Common myeloid progenitor, CD34-positive (primary cell): ENCODE data around the gene SNX20. TPM values are rescaled to one million over a fixed set of nuclear protein-coding genes. Genes with fewer than 3 reads are reported as not detected.

Source experiments
- CTCF ChIA-PET: fragments of 350-600 bp; sonication (Branson Sonifier 250); formaldehyde crosslinking; loops from one replicate; lab custom pipeline; 2021; ENCODE audit warnings: antibody characterized with exemption; lab: Charles Lee
- POLR2A ChIA-PET: fragments of 350-600 bp; sonication (Branson Sonifier 250); formaldehyde crosslinking; loops from one replicate; lab custom pipeline; 2021; ENCODE audit warnings: antibody characterized with exemption; lab: Charles Lee
- DNase-seq, 3 donors: peaks; one replicate each; pipeline versions ENCODE4 v3.0.0 to v3.0.0-alpha.2; 2013
- H3K27ac ChIP-seq, 2 experiments: 1 replicate in 1 of 2; 2 replicates in 1 of 2; pipeline ENCODE4 v1.7.0; 2013; ENCODE audit warnings: inconsistent platforms in 2 of 2, low read length in 2 of 2, mild to moderate bottlenecking in 2 of 2, low read depth in 1 of 2, moderate library complexity in 1 of 2; ENCODE audit not compliant: severe bottlenecking in 2 of 2, insufficient read depth in 1 of 2, poor library complexity in 1 of 2
- H3K27me3 ChIP-seq, 5 experiments: replicated peaks in 2 of 5; 1 replicate in 3 of 5; 2 replicates in 2 of 5; pipeline versions ENCODE4 v1.6.1 to v1.7.0; 2013; ENCODE audit warnings: low read length in 4 of 5, mild to moderate bottlenecking in 2 of 5, moderate library complexity in 2 of 5, inconsistent platforms in 1 of 5; ENCODE audit not compliant: insufficient read depth in 5 of 5, control insufficient read depth in 4 of 5
- H3K36me3 ChIP-seq, 4 experiments: 1 replicate in 2 of 4; 2 replicates in 2 of 4; pipeline versions ENCODE4 v1.6.1 to v1.7.0; 2013; ENCODE audit warnings: low read length in 3 of 4, control low read depth in 1 of 4, mild to moderate bottlenecking in 1 of 4; ENCODE audit not compliant: control insufficient read depth in 4 of 4, insufficient read depth in 4 of 4
- H3K4me1 ChIP-seq, 4 experiments: 1 replicate in 3 of 4; 2 replicates in 1 of 4; pipeline versions ENCODE4 v1.6.1 to v1.7.1; 2013; ENCODE audit warnings: low read length in 3 of 4, mild to moderate bottlenecking in 3 of 4, control low read depth in 1 of 4, inconsistent platforms in 1 of 4, moderate library complexity in 1 of 4; ENCODE audit not compliant: control insufficient read depth in 4 of 4, insufficient read depth in 4 of 4; ENCODE audit errors: control extremely low read depth in 1 of 4
- H3K4me3 ChIP-seq, 7 experiments: 1 replicate in 4 of 7; 2 replicates in 3 of 7; pipeline versions ENCODE4 v1.5.1 to v1.7.0; 2013; ENCODE audit warnings: mild to moderate bottlenecking in 7 of 7, low read length in 6 of 7, moderate library complexity in 6 of 7, inconsistent platforms in 2 of 7, low read depth in 2 of 7, control low read depth in 1 of 7; ENCODE audit not compliant: insufficient read depth in 4 of 7, control insufficient read depth in 1 of 7; ENCODE audit errors: extremely low read depth in 1 of 7
- H3K9me3 ChIP-seq, 5 experiments: 1 replicate in 4 of 5; 2 replicates in 1 of 5; pipeline versions ENCODE4 v1.6.1 to v1.7.1; 2013; ENCODE audit warnings: low read length in 4 of 5, mild to moderate bottlenecking in 2 of 5, inconsistent platforms in 1 of 5, low read depth in 1 of 5, moderate library complexity in 1 of 5; ENCODE audit not compliant: control insufficient read depth in 4 of 5, insufficient read depth in 2 of 5; ENCODE audit errors: control extremely low read depth in 1 of 5
- WGBS: methylation state at CpG from one replicate; pipeline ENCODE4 v1.1.5; 2013; ENCODE audit not compliant: insufficient coverage; 5-methylcytosine and 5-hydroxymethylcytosine counted together
- polyA plus RNA-seq: library from polyadenylated mRNA; unstranded; fragments of 120-200 nt; gene quantifications from one replicate; pipeline ENCODE4 v1.2.1, GENCODE V29; 2013

SNX20 gene
- 24.1 TPM for polyA plus RNA-seq

GRCh38 chr16:50681021-50681885 is at the start of gene SNX20:
SNX20 (minus strand) TSS chr16:50681312; CDS start chr16:50677526, 3,786 bp downstream.
- no peaks in the 10 kb centered on the region for H3K27me3 ChIP-seq
- CTCF ChIA-PET: interaction anchor here (0.9 to 7.6 kb wide), 13 partner anchors 9 to 125 kb away, joined by 3 to 132 read pairs (median 4); partner anchors contain the start of gene CYLD
- DNase-seq: peak; percentile 53 to 86 (median 80)
- H3K4me3 ChIP-seq: peak within 1 kb of the TSS; percentile 34 to 91 (median 83)
- H3K9me3 ChIP-seq: no peaks in the 10 kb centered on the region
- 14% methylated on average over 15 of the region's 16 CpGs for WGBS
- peaks cover 39 to 80% (median 74%) of the 10 kb centered on the region in 4 experiments for H3K4me1 ChIP-seq
- peak within 1 kb of the TSS; percentile 83 to 89 for H3K27ac ChIP-seq
- POLR2A ChIA-PET: interaction anchor here (0.6 to 1.4 kb wide), 3 partner anchors 14 to 63 kb away, joined by 4 to 5 read pairs (median 4); no protein-coding TSS in a partner anchor
- peaks cover 9 to 33% (median 21%) of the 10 kb centered on the region in 4 experiments for H3K36me3 ChIP-seq

DNA sequence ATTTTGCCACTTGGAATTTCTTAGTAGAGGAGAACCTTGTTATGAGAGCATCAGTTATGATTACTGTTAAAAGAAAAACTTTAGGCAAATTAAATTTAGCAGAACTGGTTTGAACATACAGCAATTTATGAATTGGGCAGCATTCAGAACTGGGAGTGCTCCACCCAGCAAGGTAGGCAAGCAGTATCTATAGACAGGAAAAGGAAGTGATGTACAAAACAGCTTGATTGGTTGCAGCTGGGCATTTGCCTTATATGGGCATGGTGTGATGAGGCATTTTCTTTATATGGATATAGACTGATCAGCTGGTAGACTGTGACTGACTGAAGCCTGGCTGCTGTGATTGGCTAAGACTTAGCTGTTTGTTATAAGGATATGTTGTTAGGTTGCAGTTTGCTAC is 43.2 kb upstream of the SNX20 start:
- POLR2A ChIA-PET: no interaction called here
- Histone ChIP-seq H3K9me3 (peaks cover 2 to 12% (median 6%) of the 10 kb centered on the region in 5 experiments), H3K27me3 (no peaks in the 10 kb centered on the region), H3K36me3 (peaks cover 0 to 5% (median 2%) of the 10 kb centered on the region in 4 experiments), H3K4me1 (peaks cover 18 to 39% (median 34%) of the 10 kb centered on the region in 4 experiments), H3K4me3 (no peak overlapping the region), H3K27ac (no peak overlapping the region)
- DNase-seq: peak in 2 of 3 donors; percentile 58 to 75
- CTCF ChIA-PET: interaction anchor here (0.7 to 6.8 kb wide), 8 partner anchors 9 to 54 kb away, joined by 3 to 76 read pairs (median 5); no protein-coding TSS in a partner anchor

DNA sequence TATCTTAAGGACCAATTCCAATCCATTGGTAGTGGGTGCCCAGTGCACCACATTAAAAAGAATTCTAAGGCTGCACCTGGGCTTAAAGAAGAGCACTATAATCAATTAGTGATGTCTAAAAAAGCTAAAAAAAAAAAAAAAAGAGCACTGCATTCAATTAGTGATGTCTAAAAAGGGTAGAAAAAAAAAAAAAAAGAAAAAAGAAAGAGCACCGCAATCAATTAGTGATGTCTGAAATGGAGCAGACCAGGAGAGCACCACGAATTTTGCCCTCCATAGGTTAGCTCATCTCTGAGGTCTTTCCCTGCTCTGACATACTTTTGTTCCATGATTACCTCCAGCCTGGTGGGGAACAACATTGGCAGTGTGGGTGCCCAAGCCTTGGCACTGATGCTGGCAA is 41.8 kb upstream of the SNX20 start:
- ChIA-PET CTCF (interaction anchor here (1.3 to 6.8 kb wide), 4 partner anchors 10 to 52 kb away, joined by 7 to 76 read pairs (median 10); no protein-coding TSS in a partner anchor), POLR2A (no interaction called here)
- peak overlapping the region in 1 of 7 experiments; percentile 37 for H3K4me3 ChIP-seq
- peaks cover 2 to 12% (median 6%) of the 10 kb centered on the region in 5 experiments for H3K9me3 ChIP-seq
- 100% methylated on average over 1 of the region's 2 CpGs for WGBS
- no peaks in the 10 kb centered on the region for H3K27me3 ChIP-seq
- H3K27ac ChIP-seq: peak overlapping the region in 1 of 2 experiments; percentile 63
- no peak for DNase-seq
- H3K4me1 ChIP-seq: peaks cover 18 to 45% (median 39%) of the 10 kb centered on the region in 4 experiments
- peaks cover 0 to 5% (median 2%) of the 10 kb centered on the region in 4 experiments for H3K36me3 ChIP-seq

GRCh38 chr16:50722405-50722737 is 41.3 kb upstream of the SNX20 start:
- H3K9me3 ChIP-seq: peaks cover 2 to 12% (median 6%) of the 10 kb centered on the region in 5 experiments
- CTCF ChIA-PET: interaction anchor here (0.8 to 6.8 kb wide), 11 partner anchors 11 to 368 kb away, joined by 3 to 76 read pairs (median 5); partner anchors contain the start of genes CYLD and SNX20
- H3K4me1 ChIP-seq: peaks cover 18 to 51% (median 39%) of the 10 kb centered on the region in 4 experiments
- peak overlapping the region in 2 of 7 experiments; percentile 37 to 51 for H3K4me3 ChIP-seq
- no peak for DNase-seq
- POLR2A ChIA-PET: interaction anchor here (0.9 kb wide), 1 partner anchor 12 kb away, joined by 3 read pairs; no protein-coding TSS in a partner anchor
- WGBS: 83% methylated on average over 1 of the region's 1 CpG
- H3K27me3 ChIP-seq: no peaks in the 10 kb centered on the region
- peaks cover 0 to 5% (median 2%) of the 10 kb centered on the region in 4 experiments for H3K36me3 ChIP-seq
- H3K27ac ChIP-seq: peak overlapping the region in 1 of 2 experiments; percentile 63

DNA sequence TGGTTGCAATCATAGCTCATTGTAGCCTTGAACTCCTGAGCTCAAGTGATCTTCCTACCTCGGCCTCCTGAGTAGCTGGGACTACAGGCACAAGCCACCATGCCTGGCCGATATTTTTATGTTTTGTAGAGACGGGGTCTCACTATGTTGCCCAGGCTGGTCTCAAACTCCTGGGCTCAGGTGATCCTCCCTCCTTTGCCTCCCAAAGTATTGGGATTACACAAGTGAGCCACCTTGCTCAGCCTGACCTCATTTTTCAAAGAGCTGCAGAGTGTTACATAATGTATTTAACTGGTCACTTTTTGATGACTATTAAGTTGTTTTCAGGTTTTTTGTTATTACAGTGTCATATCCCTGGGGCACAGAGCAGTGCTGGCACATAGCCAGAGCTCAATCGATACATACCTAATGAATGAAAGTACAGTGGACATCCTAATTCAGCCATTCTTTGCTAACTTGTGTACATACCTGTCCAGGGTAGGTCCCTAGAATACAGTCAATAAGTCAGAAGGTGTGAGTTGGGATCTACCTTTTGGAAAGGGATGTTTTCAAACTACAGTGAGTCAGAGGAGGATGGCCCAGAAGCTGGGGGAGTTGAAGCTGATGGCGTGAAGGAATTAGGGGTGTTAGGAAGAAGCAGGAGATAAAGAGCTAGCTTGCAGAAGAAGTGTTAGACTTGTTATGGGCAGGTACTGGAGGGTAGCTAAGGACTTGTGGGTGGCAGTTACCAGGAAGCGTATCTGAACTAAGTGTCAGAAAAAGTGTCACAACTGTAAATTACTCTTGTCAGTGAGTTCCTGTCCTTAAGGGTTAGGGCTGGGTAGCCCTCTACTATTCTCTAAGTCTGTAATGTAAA is 40.7 kb upstream of the SNX20 start:
- Histone ChIP-seq H3K27me3 (no peaks in the 10 kb centered on the region), H3K27ac (peak overlapping the region in 1 of 2 experiments; percentile 63), H3K4me1 (peaks cover 18 to 57% (median 39%) of the 10 kb centered on the region in 4 experiments), H3K4me3 (peak overlapping the region in 2 of 7 experiments; percentile 37 to 51), H3K9me3 (peaks cover 2 to 12% (median 6%) of the 10 kb centered on the region in 5 experiments), H3K36me3 (peaks cover 0 to 5% (median 2%) of the 10 kb centered on the region in 4 experiments)
- peak in 2 of 3 donors; percentile 80 to 88 for DNase-seq
- ChIA-PET POLR2A (interaction anchor here (0.6 to 0.9 kb wide), 2 partner anchors 12 to 40 kb away, joined by 3 to 4 read pairs; no protein-coding TSS in a partner anchor), CTCF (interaction anchor here (0.7 to 6.8 kb wide), 17 partner anchors 10 to 394 kb away, joined by 3 to 76 read pairs (median 4); partner anchors contain the start of genes CYLD and SNX20)
- 58% methylated on average over 6 of the region's 6 CpGs for WGBS
